GM21528 (cell line): Measurements from ENCODE around the gene PGAP3.
"Not testable (repeated sequence)": the region's sequence is repeated elsewhere in the genome, so short reads cannot be mapped to it uniquely, and the experiment has no call there.

ENCODE experiments used
- ATAC-seq: cut with Tn5 transposase; IDR thresholded peaks from one replicate; pipeline ENCODE4 v1.9.1; 2021; ENCODE audit warnings: mild to moderate bottlenecking, moderate library complexity; ENCODE audit not compliant: unreplicated experiment, low FRiP score

Gene PGAP3

GRCh38 chr17:39699157-39699817, 11.4 kb upstream of the PGAP3 start:
- not testable (repeated sequence) for ATAC-seq

- ATAC-seq = no peak
Observed at GRCh38 chr17:39697961-39698360, 10.1 kb upstream of the PGAP3 start.

GRCh38 chr17:39696731-39697130, 8.9 kb upstream of the PGAP3 start:
- no peak for ATAC-seq

GRCh38 chr17:39695089-39695474, 7.2 kb upstream of the PGAP3 start:
- no peak for ATAC-seq

- no peak for ATAC-seq
Observed at GRCh38 chr17:39694593-39694992, 6.7 kb upstream of the PGAP3 start.

- ATAC-seq = no peak
Observed at GRCh38 chr17:39688945-39689344, 1.1 kb upstream of the PGAP3 start.

GRCh38 chr17:39688475-39688835, 598 bp upstream of the PGAP3 start:
- ATAC-seq = no peak

- ATAC-seq = no peak
Observed at GRCh38 chr17:39687101-39687545, 734 bp downstream of the PGAP3 start.

GRCh38 chr17:39684369-39685192, 3.3 kb downstream of the PGAP3 start:
- ATAC-seq = no peak

- ATAC-seq = no peak
Observed at GRCh38 chr17:39683295-39683939, 4.4 kb downstream of the PGAP3 start.

GRCh38 chr17:39679521-39680192, 8.2 kb downstream of the PGAP3 start:
- no peak for ATAC-seq

GRCh38 chr17:39678340-39679116, 9.3 kb downstream of the PGAP3 start:
- no peak for ATAC-seq

GRCh38 chr17:39677542-39678339, 10.1 kb downstream of the PGAP3 start:
- no peak for ATAC-seq

GRCh38 chr17:39677072-39677471, 10.8 kb downstream of the PGAP3 start:
- ATAC-seq = no peak

- no peak for ATAC-seq
Observed at GRCh38 chr17:39676198-39676819, 11.5 kb downstream of the PGAP3 start.

GRCh38 chr17:39675390-39676082, 12.3 kb downstream of the PGAP3 start:
- no peak for ATAC-seq

- ATAC-seq = no peak
Observed at GRCh38 chr17:39674702-39675389, 13.0 kb downstream of the PGAP3 start.

- ATAC-seq = no peak
Observed at GRCh38 chr17:39674179-39674578, 13.7 kb downstream of the PGAP3 start.
